Measurements from ENCODE around the gene USP12.
A peak's percentile ranks its signal among the peaks of the same experiment; 100 is the strongest.
"Not testable (repeated sequence)": the region's sequence is repeated elsewhere in the genome, so short reads cannot be mapped to it uniquely, and the experiment has no call there.

USP12 gene

DNA sequence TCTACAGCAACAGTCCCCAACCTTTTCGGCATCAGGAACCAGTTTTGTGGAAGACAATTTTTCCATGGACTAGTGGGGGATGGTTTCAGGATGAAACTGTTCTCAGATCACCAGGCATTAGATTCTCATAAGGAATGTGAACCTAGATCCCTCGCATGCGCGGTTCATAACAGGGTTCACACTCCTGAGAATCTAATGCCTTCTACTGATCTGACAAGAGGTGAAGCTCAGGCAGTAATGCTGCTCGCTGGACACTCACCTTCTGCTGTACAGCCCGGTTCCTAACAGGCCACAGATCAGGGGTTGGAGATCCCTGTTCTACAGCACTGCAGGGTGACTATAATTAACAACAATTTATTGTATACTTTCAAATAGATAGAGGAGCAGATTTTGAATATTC is 21.9 kb downstream of the USP12 start:
- no peak for DNase-seq (ENCODE audit: low read depth)

DNA sequence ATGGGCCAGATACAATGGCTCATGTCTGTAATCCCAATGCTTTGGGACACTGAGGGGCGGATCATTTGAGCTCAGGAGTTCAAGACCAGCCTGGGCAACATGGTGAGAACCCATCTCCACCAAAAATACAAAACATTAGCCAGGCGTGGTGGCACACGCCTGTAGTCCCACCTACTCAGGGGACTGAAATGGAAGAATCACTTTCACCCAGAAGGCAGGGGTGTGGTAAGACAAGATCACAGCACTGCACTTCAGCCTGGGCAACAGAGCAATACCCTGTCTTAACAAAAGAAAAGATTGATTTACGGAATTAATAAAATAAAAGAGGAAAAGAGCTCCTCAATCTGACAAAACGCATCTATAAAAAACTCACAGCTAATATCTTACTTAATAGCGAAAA is 22.7 kb downstream of the USP12 start:
- DNase-seq (ENCODE audit: low read depth), result no peak

DNA sequence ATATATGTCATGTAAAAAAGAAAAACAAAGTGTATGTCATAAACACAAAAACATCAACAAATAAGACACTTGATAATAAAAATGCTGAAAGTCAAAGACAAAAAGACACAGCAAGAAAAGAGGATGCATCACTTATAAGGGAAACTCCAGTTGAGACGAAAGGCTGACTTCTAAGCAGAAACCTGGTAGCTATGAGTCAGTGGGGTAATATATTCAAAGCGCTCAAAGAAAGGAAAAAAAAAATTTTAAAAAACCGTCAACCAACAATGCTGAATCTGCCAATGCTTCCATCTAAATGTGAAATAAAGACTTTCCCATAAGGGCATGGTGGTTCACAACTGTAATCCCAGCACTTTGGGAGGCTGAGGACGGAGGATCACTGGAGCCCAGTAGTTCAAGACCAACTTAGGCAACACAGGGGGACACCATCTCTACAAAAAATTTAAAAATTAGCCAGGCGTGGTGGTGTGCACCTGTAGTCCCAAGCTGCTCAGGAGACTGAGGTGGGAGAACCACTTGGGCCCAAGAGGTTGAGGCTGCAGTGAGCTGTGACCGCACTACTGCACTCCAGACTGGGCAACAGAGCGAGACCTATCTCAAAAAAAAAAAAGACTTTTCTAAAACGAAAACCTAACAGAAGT is 24.0 kb downstream of the USP12 start:
- no peak for DNase-seq (ENCODE audit: low read depth)

- no peak for DNase-seq (ENCODE audit: low read depth)
Measured at GRCh38 chr13:27141746-27142145, 29.9 kb downstream of the USP12 start.

DNA sequence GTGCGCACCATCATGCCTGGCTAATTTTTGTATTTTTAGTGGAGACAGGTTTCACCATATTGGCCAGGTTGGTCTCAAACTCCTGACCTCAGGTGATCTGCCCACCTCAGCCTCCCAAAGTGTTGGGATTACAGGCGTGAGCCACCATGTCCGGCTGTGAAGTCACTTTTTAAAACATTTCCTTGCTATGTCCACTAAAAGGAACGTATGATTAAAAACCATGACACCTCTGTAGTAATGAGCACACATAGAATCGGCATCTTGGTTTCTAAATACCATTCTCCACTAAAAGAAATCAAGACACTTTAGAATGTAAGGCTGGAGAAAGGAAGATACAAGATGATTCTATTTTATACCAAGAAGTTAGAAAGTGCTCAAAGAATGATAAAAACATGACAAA is 30.5 kb downstream of the USP12 start:
- DNase-seq (ENCODE audit: low read depth), result not testable (repeated sequence)

- no peak for DNase-seq (ENCODE audit: low read depth)
Measured at GRCh38 chr13:27140060-27140459, 31.6 kb downstream of the USP12 start.

DNA sequence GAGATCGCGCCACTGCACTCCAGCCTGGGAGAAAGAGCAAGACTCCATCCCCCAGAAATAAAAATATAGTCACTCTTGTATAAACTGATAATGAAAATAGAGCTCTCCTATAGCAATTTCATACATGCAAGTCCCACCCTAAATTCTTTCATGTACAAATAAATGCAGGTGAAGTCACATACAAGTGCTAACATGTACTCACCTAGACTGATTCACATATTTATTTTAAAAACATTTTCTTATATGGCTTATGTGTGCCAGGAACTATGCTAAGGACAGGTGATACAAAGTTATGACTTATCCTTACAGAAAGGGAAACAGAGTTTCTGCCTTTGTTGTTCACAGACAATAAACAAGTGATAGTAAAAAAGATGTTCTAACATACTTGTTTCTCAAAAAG is 32.0 kb downstream of the USP12 start:
- DNase-seq (ENCODE audit: low read depth), result no peak

DNA sequence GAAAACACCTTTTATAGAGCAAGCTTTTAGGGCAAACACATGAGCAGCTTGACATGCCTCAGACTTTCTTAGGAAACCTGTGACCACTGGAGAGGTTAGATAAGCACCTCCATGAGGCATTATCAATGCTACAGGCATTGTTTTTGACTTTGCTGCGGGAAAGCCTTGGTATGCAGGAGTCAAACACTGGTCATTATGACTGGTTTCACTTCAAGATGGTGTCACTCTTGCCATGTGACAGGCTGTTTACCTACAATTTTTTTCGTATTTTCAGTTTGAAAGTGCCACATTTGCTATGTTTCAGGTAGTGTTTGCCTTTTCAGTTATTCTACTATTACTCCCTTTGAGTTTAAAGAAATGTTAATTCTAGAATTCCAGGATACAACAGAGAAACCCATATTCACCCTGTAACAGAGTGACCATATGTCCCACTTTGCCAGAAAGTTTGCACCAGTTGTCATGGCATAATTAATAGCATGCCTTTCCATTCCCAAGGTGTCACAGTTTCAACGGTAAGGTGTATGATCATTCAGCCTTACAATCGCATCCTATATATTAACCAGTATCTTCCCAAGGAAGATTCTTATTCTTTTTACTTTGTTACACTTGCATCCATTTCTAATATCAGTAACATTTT is 33.0 kb downstream of the USP12 start:
- no peak for DNase-seq (ENCODE audit: low read depth)

GRCh38 chr13:27137759-27138158 is 33.9 kb downstream of the USP12 start:
- DNase-seq (ENCODE audit: low read depth), result no peak

- no peak for DNase-seq (ENCODE audit: low read depth)
Measured at GRCh38 chr13:27135023-27135422, 36.6 kb downstream of the USP12 start.

DNA sequence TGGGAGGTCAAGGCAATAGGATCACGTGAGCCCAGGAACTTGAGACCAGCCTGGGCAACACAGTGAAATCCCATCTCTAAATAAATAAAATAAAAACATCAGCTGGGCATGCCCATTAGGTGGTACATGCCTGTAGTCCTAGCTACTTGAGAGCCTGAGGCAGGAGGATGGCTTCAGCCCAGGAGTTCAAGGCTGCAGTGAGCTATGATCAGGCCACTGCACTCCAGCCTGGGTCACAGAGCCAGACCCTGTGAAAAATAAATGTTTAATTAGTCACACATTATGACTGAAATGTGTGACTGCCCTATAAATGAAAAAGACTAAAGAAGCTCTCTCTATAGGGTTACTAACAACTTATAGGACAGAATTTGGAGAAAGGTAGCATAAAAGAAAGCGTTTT is 37.7 kb downstream of the USP12 start:
- no peak for DNase-seq (ENCODE audit: low read depth)

DNA sequence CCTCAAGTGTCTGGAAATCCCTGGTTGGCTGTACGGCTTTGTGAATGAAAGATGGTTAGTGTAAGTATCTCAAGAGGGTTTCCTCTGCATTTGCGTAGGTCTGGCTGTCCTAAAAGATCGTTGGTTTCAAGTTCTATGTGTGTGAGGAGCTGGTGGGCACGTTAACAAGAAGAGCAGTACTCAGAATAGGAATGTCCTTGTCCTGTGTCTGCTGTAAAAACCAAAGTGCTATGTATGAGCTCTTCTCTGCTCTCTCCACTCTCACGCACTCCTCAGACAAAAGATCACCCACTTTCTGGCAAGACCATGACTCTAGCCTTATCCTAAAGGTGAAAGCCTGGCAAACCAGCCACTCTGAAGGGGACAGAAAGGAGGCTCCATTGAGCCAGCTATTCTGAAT is 39.1 kb downstream of the USP12 start:
- no peak for DNase-seq (ENCODE audit: low read depth)

- no peak for DNase-seq (ENCODE audit: low read depth)
Measured at GRCh38 chr13:27131906-27132305, 39.7 kb downstream of the USP12 start.

DNA sequence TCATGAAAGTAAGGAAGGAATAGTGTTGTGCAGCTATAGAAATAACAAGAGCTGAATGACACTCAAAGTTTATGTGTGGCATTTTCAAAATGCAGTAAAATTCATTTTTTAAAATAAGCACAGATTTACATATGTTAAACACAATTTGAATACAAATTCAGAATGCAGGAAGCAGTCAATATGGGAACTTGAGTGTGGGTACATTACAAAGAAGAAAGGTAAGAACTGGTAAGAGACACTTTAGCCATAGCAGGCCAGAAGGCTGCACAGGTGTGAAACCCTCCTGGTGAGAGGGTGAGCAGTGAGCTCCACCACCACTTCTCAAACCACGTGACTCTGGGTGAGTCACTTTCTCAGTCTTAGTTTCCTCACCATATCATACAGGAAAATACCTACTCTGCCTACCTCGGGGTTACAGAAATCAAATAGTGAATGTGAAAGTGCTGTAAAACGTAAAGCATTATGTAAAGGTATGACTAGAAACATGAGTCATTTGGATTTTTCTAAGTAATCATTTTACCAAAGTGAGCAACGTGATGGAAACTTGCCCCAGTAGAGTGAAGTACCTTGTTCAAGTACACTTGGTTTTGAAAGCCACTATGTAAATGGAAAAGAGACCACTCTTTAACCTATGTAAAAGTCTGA is 40.5 kb downstream of the USP12 start:
- peak; percentile 76 for DNase-seq (ENCODE audit: low read depth)

DNA sequence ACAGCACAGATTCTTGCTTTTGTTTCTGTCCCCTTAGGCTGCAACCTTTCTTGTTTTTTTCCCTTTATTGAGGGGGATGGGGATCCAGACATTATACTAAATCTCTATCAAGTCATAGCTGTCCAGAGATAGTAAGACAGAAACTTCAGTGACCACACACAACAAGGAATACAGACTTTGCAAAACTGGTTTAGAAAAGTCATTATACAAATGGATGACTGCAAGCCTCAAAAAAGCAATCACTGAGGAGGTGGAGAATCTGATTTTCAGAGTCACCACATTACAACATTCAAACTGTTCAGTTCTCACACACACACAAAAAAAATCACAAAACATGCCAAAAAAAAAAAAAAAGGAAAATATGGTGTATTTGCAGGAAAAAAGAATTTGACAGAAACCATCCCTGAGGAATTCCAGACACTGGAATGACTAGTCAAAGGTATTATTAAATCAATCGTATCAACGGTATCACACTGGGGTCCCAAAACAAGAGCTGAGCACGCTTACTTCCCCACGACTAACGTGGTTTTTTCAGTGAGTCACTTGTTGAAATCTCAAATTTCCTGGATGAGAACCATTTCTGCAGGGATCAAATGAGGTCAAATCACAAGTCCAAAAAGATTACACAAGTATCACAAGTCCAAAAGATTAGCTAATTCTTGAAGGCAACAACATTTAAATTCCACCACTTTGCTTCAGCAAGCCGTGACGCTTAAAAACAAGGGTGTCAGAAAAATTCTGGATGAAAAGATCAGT is 41.2 kb downstream of the USP12 start:
- no peak for DNase-seq (ENCODE audit: low read depth)

GRCh38 chr13:27128825-27129627 is 42.6 kb downstream of the USP12 start:
- DNase-seq (ENCODE audit: low read depth), result no peak

- DNase-seq (ENCODE audit: low read depth), result no peak
Measured at GRCh38 chr13:27126859-27127258, 44.8 kb downstream of the USP12 start.

GRCh38 chr13:27125357-27126282 is 46.0 kb downstream of the USP12 start:
- no peak for DNase-seq (ENCODE audit: low read depth)

DNA sequence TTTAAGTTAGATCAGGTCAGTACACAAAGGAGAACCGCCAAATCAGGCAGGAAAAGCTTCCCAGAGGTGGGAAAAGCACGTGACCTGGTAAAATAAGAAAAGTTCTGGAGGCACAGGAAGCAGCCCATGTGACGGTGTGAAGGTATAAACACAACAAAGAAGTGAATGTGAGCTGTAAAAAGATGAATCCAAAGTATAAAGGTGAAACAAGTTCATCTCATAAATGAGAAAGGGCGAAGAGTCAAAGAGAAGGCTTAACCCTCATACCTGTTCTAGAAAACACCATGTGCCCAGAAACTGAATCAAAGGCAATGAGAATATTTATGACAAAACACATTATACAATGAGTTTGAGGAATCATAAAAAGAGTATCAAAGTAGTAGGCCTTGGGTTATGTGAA is 47.0 kb downstream of the USP12 start:
- no peak for DNase-seq (ENCODE audit: low read depth)

DNA sequence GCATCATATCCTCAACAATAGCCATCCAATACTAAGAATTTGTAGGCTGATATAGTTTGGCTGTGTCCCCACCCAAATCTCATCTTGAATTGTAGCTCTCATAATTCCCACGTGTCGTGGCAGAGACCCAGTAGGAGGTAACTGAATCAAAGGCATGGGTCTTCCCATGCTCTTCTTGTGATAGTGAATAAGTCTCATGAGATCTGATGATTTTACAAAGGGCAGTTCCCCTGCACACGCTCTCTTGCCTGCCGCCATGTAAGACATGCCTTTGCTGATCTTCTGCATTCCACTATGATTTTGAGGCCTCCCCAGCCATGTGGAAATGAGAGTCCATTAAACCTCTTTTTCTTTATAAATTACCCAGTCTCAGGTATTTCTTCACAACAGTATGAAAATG is 48.2 kb downstream of the USP12 start:
- DNase-seq (ENCODE audit: low read depth), result not testable (repeated sequence)

DNA sequence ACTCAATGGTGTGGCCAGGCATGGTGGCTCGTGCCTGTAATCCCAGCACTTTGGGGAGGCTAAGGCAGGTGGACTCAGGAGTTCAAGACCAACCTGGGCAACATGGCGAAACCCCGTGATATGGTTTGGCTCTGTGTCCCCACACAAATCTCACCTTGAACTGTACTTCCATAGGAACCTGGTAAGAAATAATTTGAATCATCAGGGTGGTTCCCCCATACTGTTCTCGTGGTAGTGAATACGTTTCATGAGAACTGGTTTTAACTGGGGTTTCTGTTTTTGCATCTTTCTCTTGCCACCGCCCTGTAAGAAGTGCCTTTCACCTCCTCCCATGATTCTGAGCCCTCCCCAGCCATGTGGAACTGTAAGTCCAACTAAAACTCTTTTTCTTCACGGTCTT is 49.6 kb downstream of the USP12 start:
- DNase-seq (ENCODE audit: low read depth), result no peak

All from stimulated activated CD4-positive, alpha-beta T cell treated with anti-CD3 and anti-CD28 coated beads, Interleukin-2, amount 100 ng/mL, for 4 hours (primary cell).